Type B pancreatic cell (in vitro differentiated cells): ENCODE results near the gene KRT9. TPM values are rescaled to one million over a fixed set of nuclear protein-coding genes. Genes with fewer than 3 reads are reported as not detected.
"Not testable (repeated sequence)": the region's sequence is repeated elsewhere in the genome, so short reads cannot be mapped to it uniquely, and the experiment has no call there.

Experiments used
- DNase-seq: peaks from one replicate; pipeline ENCODE4 v3.0.0; 2021; ENCODE audit warnings: mixed read lengths; ENCODE audit not compliant: unreplicated experiment; ENCODE audit errors: extremely low spot score
- H3K27ac Mint-ChIP-seq: 2 replicates; pipeline ENCODE4 v1.8.0; 2021; ENCODE audit warnings: mild to moderate bottlenecking, mixed read lengths
- H3K27me3 Mint-ChIP-seq: 2 replicates; pipeline ENCODE4 v1.8.0; 2021; ENCODE audit warnings: mixed read lengths
- H3K36me3 Mint-ChIP-seq: 2 replicates; pipeline ENCODE4 v1.8.0; 2021; ENCODE audit warnings: mixed read lengths
- H3K4me1 Mint-ChIP-seq: one replicate; pipeline ENCODE4 v1.8.0; 2021; ENCODE audit warnings: mixed read lengths; ENCODE audit not compliant: unreplicated experiment
- H3K4me3 Mint-ChIP-seq: 2 replicates; pipeline ENCODE4 v1.8.0; 2021; ENCODE audit warnings: mild to moderate bottlenecking, mixed read lengths
- H3K9me3 Mint-ChIP-seq: 2 replicates; pipeline ENCODE4 v1.8.0; 2021; ENCODE audit warnings: mixed read lengths
- CTCF ChIP-seq: fragments of 200-600 bp; sonication (generic); conservative IDR thresholded peaks from 2 replicates; pipeline ENCODE4 v1.5.0; 2021; ENCODE audit warnings: antibody characterized with exemption, mild to moderate bottlenecking
- total RNA-seq: library from RNA; stranded (reverse); gene quantifications from 2 replicates; pipeline ENCODE4 v1.2.1, GENCODE V29; 2021; ENCODE audit warnings: low replicate concordance

Gene KRT9
- total RNA-seq, 1 donor from 2014 or later, result 0.85 TPM

GRCh38 chr17:41583137-41584127 is 11.6 kb upstream of the KRT9 start:
- Mint-ChIP-seq H3K4me1 (no peaks in the 10 kb centered on the region), H3K4me3 (no peak overlapping the region), H3K27ac (no peak overlapping the region), H3K9me3 (peaks cover 5% of the 10 kb centered on the region), H3K36me3 (no peaks in the 10 kb centered on the region), H3K27me3 (no peaks in the 10 kb centered on the region)
- no peak for DNase-seq
- TF ChIP-seq CTCF, result no peak

GRCh38 chr17:41582061-41582968 is 10.5 kb upstream of the KRT9 start:
- not testable (repeated sequence) for H3K4me1 Mint-ChIP-seq, H3K36me3 Mint-ChIP-seq, H3K27me3 Mint-ChIP-seq, H3K27ac Mint-ChIP-seq, DNase-seq, H3K4me3 Mint-ChIP-seq, H3K9me3 Mint-ChIP-seq

GRCh38 chr17:41581366-41582060 is 9.7 kb upstream of the KRT9 start:
- Mint-ChIP-seq H3K27ac (peak overlapping the region; percentile 94), H3K27me3 (no peaks in the 10 kb centered on the region), H3K9me3 (peaks cover 5% of the 10 kb centered on the region)

GRCh38 chr17:41580687-41581365 is 9.0 kb upstream of the KRT9 start:
- Mint-ChIP-seq H3K4me1 (no peaks in the 10 kb centered on the region), H3K4me3 (peak overlapping the region; percentile 44), H3K27me3 (no peaks in the 10 kb centered on the region), H3K36me3 (no peaks in the 10 kb centered on the region), H3K9me3 (peaks cover 5% of the 10 kb centered on the region), H3K27ac (peak overlapping the region; percentile 94)
- TF ChIP-seq CTCF, result no peak
- DNase-seq, result no peak

More at GRCh38 chr17:41581366-41582060, 9.7 kb upstream of the KRT9 start:
- no peaks in the 10 kb centered on the region for H3K36me3 Mint-ChIP-seq
- peak overlapping the region; percentile 44 for H3K4me3 Mint-ChIP-seq
- no peaks in the 10 kb centered on the region for H3K4me1 Mint-ChIP-seq
- no peak for DNase-seq
- no peak for TF ChIP-seq CTCF

- Mint-ChIP-seq H3K4me1 (no peaks in the 10 kb centered on the region), H3K27ac (peak overlapping the region; percentile 94), H3K4me3 (peak overlapping the region; percentile 54), H3K36me3 (no peaks in the 10 kb centered on the region), H3K9me3 (peaks cover 5% of the 10 kb centered on the region), H3K27me3 (no peaks in the 10 kb centered on the region)
- TF ChIP-seq CTCF, result no peak
- DNase-seq, result no peak
These were observed 8.4 kb upstream of the KRT9 start for GRCh38 chr17:41580244-41580575.
